NB4 (cell line): Measurements from ENCODE around the gene ARHGAP21.

Source experiments
- DNase-seq: peaks from one replicate; pipeline ENCODE4 v3.0.0; 2010; ENCODE audit warnings: low read depth
- H3K4me3 ChIP-seq: one replicate; pipeline ENCODE4 v1.5.1; 2011; ENCODE audit warnings: mild to moderate bottlenecking, low read depth, low read length, moderate library complexity
- CTCF ChIP-seq: IDR thresholded peaks from one replicate; pipeline ENCODE4 v1.5.1; 2012; ENCODE audit warnings: low read depth, low read length
- MAX ChIP-seq: IDR thresholded peaks from 2 replicates; pipeline ENCODE4 v1.6.1; 2011; ENCODE audit warnings: low read depth, low read length
- MYC ChIP-seq: IDR thresholded peaks from 2 replicates; pipeline ENCODE4 v1.6.1; 2011; ENCODE audit warnings: low read depth, low read length
- POLR2A ChIP-seq: IDR thresholded peaks from 2 replicates; pipeline ENCODE4 v1.6.1; 2011; ENCODE audit warnings: mild to moderate bottlenecking; ENCODE audit not compliant: insufficient read length; ENCODE audit errors: extremely low read depth

ARHGAP21 gene

GRCh38 chr10:24674892-24675632, 48.6 kb downstream of the ARHGAP21 start:
- no peak for DNase-seq
- TF ChIP-seq POLR2A (no peak), CTCF (no peak), MAX (no peak), MYC (no peak)
- H3K4me3 ChIP-seq, result no peak overlapping the region

GRCh38 chr10:24670964-24671670, 52.6 kb downstream of the ARHGAP21 start:
- no peak overlapping the region for H3K4me3 ChIP-seq
- TF ChIP-seq CTCF (no peak), MAX (no peak), POLR2A (no peak), MYC (no peak)
- no peak for DNase-seq

GRCh38 chr10:24669285-24669852, 54.3 kb downstream of the ARHGAP21 start:
- no peak overlapping the region for H3K4me3 ChIP-seq
- TF ChIP-seq MAX, result no peak
- no peak for TF ChIP-seq POLR2A
- no peak for TF ChIP-seq MYC
- TF ChIP-seq CTCF, result no peak
- DNase-seq, result no peak

- TF ChIP-seq POLR2A (no peak), MAX (no peak), MYC (no peak), CTCF (no peak)
- DNase-seq, result no peak
- H3K4me3 ChIP-seq, result no peak overlapping the region
Observed at GRCh38 chr10:24668247-24668646, 55.4 kb downstream of the ARHGAP21 start.

GRCh38 chr10:24664991-24665390, 58.7 kb downstream of the ARHGAP21 start:
- no peak for DNase-seq
- TF ChIP-seq POLR2A (no peak), CTCF (no peak), MYC (no peak), MAX (no peak)
- no peak overlapping the region for H3K4me3 ChIP-seq
